GM18499 (cell line): ENCODE results near the gene NPHP4.

ENCODE experiments used
- ATAC-seq: cut with Tn5 transposase; IDR thresholded peaks from one replicate; pipeline ENCODE4 v1.9.1; 2021; ENCODE audit warnings: moderate number of reproducible peaks; ENCODE audit not compliant: insufficient read depth, unreplicated experiment

Gene NPHP4

DNA sequence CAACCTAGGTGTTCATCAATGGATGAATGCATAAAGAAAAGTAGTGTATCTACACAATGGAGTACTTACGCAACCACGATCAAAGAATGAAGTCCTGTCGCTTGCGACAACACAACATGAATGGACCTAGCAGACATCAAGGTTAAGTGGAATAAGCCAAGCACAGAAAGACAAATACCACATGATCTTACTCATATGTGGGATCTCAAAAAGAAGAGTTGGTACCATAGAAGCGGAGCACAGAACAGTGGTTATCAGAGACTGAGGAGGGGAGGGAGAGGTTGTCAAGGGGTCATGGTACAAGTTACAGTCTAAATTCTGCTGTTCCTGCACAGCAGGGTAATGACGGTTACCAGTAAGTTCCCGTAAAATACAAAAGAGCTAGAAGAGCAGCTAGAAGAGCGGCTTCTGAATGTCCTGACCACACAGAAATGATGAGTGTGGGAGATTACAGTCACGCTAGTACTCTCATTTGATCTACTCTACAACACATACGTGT lies 36.7 kb downstream of the NPHP4 start:
- ATAC-seq = no peak

DNA sequence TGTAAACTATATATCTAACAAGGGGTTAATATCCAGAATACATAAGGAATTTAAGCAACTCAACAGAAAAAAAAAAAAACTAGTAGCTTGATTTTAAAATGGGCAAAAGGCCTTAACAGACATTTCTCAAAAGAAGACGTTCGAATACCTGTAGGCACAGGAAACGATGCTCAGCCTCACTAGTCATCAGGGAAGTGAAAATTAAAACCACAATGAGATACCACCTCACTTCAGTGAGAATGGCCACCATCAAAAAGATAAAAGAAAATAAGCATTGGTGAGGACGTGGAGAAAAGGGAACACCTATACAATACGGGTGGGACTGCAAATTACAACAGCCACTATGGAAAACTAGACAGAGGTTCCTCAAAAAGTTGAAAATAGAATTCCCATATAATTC lies 37.3 kb downstream of the NPHP4 start:
- ATAC-seq = no peak

DNA sequence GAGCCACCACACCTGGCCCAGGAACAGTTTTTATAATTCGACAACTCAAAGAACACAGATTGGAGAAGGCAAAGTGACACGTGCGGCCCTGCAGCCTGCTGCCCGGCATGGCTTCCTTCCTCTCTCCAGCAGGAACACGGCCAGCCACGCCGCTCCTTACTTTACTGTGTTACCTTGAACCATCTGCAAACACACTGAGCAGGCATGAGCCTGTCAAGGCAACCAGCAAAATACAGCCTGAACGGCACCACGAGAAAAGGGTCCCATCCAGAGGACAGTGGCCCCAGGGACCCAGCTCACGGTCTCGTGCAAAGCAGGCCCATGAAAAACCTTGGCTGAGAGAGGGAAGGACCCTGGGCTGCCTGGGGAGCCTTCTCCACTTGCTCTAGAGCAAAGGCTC lies 38.8 kb downstream of the NPHP4 start:
- no peak for ATAC-seq

DNA sequence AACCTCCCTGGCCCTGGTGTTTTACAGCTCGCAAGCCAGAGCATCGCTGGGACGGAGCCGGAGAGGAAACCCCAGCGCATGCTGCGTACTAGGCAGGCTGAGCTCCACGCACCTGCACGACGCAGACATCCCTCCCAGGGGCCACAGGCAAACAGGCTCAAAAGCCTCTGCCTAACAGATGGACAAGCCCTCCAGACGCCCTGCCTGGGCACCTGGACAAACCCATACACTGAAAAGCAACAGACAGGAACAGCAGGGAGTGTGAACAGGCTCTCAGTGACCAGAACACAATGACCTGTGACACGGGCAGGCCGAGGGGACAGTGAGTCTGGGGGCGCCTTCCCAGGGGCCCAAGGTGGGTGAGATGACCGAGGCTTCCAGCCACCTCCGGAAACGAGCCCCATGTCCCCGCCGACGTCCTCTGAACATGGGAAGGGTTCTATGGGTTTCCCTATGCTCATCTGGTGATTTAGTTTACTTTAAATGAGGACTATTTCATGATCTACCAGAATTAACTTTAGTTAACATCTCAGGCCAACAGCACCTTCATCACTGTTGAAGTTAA lies 40.3 kb downstream of the NPHP4 start:
- ATAC-seq = no peak

DNA sequence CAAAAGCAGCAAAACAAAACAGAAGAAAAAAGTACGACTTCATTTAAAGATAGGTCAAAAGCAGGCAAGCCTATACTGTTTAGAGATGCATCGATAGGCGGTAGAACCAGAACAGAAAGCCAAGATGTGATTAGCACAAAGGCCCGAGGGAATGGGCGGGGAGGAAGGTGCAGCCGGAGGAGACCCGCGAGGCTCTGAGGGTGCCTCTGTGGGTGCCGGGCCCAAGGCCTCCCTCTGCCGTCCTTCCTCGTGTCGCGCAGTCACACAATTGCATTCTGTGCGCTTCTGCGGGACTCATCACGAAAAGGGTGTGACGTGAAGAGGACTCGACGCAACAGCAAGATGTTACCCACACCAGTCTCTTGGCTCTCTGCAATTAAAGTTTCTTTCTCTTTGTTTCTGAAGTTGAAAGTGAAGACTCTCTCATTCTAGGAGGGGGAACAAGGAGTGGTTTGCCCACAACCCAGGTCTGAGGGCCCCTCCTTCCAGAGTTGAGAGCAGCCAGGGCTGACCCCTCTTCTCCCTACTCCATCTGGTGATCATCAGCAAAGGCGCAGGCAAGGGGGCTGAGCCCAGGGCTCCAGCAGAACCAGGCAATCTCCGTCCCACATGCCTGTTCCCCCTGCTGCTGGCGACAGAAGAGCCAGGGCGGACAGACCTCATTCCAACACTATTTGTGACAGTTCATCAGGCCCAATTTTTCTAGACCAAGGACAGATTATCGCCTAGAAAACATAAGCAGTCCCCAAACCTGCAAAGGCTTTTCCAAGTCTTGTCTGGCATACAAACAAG lies 41.0 kb downstream of the NPHP4 start:
- no peak for ATAC-seq

DNA sequence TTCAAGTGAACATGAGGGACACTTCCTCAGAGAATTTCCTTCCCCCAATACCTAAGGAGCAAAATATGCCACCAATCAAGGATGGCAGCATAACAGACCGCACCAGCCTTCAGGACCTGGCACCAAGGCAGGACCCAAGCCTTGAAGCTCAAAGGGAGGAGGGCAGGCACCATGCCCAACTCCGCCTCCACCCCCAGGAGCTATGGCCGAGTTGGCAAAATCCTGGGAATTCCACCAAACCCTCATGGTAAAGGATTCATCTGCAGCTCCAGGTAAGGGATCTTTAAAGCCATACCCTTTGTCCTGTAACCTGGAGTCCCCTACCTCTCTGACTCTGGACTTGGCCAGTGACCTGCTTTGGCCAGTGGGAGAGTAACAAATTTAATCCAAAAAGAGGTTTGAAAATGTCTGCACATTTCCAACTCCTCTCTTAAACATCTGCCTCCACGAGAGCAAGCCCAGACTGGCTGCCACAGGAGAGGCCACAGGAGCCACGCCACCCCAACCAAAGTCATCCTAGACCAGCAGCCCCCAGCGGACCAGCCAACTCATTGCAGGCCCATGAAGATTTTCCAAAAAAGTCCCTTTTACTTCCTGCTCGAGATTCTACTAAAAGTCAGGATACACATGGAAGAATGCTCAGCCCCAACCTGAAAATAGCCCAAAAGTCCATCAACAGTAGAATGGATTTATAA lies 41.9 kb downstream of the NPHP4 start:
- ATAC-seq = no peak

DNA sequence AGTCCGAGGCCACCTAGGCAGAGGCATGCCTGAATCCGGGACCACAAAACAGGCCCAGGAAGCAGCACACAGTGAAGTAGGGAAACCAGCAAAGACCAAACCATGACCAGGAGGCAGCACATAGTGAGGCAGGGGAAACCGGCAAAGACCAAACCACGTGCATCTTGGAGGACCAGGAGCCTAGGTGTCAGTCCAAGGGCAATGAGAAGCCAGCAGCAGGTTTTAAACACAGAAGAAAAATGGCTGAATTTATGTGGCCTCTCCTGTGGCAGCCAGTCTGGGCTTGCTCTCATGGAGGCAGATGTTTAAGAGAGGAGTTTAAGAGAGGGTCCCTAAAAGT lies 42.5 kb downstream of the NPHP4 start:
- ATAC-seq = no peak

DNA sequence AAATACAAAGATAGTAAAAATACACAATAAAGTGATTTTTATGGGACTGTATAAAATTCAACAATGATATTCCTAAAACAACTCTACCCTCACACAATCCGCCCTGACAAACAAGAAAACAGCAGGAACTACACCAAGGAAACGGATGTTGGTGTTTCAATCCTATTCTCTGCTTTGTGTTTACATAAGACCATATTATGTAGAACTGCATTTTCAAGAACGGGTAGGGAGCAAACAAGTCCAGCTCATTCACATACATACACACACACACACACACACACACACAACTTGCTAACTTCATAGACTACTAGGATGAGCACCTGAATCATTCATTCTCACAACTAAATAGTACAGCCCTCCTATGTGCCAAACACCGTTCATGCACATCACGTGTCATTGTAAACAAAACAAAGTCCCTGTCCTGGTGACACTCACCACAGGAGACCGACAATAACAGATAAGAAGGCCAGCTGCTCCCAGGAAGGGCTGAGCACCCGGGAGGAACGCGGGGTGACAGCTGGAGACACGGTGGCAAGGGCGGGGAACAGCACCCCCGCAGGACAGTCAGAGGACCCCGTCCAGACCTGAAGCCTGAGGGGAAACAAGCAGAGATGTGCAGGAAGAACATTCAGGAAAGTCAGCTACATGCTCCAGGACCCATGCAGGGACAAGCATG lies 43.0 kb downstream of the NPHP4 start:
- no peak for ATAC-seq

DNA sequence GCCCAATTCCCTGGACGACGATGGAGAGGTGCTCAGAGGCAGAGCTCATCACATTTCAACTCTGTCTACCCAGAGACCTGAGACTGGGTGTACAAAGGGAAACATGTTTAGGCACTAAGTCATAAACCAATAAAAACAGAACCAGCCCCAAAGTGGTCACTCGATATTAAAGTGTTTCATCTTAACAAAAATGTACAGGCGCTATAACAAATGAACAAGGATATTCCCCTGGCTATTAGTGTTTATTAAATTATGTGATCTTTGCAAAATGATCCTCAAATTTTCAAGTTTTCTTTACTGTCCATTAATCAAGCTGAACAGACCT lies 43.6 kb downstream of the NPHP4 start:
- no peak for ATAC-seq

DNA sequence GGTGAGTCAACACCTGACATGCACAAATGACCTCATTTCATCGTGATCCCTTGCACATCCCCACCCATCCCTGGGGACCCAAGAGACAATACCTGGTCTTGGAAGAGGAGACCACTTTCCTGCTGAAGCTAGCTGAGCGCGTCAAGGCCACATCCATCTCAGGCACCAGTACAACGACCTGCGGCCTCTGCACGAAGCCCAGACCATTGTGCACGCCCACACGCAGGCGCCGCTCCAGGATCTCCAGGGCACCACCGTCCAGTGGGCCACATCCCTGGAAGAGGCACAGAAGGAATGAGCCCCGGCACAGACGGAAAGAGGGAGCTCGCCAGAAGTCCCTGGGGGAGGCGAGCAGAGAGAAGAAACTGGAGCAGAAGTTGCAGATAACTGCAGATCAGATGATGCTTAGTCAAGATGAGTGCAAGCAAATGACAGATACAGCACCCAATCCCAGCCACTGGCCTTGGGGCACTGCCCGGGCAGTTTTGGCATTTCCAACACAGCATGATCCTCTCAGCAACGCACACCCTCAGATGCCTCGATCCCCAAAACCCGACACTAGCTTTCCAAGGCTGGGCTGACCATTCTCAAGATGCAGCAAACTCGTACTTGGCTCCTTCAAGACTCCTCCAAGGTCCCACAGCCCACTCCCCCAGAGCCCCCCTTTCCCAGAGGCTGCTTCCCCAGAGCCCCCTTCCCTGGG lies 44.1 kb downstream of the NPHP4 start:
- no peak for ATAC-seq

DNA sequence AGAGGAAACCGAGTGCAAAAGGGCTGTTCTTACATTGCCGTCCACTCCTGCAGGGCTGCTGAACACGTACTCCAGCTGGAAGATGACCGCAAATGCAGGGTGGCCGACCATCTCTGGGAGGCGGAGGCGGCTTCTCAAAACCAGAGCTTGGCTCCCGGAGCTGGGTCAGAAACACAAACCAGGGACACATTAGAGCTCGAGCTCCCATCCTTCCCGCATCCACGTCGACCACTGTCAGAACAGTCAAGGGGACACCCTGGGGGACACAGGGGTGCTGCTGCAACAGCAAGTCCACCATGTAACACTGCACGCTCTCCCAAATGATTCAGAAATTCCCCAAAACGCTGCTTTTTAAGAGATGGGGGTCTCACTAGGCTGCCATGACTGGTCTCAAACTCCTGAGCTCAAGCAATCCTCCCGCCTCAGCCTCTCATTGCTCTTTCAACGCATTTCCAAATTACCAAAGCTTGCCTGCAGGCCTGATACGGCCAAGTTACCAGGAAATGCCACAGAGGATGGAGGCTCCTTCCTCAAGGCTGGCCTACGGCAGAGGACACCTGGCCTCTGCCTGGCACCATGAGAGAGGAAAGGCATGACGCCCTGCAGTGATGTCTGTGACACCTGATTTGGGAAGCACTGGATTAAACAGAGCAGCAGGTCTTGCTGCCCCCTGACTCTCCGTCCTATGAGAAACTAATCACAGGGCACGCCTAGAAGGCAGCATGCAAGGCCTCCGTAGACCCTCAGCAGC lies 45.0 kb downstream of the NPHP4 start:
- ATAC-seq = no peak

DNA sequence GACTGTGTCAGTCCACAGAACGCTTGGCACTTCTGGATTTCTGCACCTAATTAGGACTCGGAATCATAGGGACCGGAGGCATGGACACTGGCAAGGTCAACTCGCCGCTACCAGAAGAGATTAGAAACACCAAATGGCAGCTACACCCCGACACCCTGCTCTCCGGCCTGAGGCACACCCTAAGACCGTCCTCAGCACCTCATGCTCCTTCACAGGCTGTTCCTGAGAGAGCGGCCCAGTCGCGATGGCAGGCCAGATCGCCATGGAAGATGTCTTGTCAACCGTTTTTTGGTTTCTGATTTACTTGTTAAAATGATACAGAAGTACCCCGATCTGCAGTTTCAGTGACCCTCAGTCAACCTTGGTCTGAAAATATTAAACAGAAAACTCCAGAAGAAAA lies 46.8 kb downstream of the NPHP4 start:
- ATAC-seq = no peak

DNA sequence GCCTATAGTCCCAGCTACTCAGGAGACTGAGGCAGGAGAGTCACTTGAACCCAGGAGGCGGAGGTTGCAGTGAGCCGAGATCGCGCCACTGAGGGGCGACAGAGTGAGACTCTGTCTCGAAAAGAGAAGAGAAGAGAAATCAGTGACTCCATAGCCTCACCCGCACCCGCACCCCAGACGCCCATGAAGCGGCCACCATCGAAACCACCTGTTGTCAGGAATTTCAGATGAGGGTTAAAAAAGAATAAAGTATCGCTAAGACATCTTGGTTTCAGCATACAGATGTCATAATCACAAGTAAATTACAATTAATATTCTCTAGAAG lies 47.4 kb downstream of the NPHP4 start:
- no peak for ATAC-seq

DNA sequence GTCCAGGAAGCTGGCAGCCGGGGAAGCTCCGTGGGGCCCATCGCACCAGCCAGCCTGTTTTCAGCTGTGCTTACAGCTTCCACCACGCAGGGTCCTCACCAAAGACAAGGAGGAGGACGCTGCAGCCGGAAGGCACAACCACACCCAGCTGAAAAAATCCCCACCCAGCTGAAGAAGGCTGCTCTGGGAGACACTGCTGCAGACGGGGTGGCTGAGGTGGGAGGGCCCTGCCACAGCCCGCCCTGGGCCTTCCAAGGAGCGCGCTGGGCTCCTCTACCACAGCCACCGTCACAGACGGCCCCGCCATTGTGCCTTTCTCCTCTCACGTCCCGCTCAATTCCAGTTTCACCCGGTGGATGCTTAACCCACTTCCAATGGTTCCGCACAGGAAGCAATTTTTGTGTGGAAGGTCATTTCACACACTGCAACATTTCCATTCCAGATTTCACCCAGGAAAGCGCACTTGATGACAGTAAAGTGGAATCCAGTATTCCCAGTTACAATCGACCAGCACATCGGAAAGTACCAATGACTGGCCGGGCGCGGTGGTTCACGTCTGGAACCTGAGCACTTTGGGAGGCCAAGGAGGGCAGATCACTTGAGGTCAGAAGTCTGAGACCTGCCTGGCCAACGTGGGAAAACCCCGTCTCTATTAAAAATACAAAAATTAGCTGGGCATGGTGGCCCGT lies 47.9 kb downstream of the NPHP4 start:
- no peak for ATAC-seq

DNA sequence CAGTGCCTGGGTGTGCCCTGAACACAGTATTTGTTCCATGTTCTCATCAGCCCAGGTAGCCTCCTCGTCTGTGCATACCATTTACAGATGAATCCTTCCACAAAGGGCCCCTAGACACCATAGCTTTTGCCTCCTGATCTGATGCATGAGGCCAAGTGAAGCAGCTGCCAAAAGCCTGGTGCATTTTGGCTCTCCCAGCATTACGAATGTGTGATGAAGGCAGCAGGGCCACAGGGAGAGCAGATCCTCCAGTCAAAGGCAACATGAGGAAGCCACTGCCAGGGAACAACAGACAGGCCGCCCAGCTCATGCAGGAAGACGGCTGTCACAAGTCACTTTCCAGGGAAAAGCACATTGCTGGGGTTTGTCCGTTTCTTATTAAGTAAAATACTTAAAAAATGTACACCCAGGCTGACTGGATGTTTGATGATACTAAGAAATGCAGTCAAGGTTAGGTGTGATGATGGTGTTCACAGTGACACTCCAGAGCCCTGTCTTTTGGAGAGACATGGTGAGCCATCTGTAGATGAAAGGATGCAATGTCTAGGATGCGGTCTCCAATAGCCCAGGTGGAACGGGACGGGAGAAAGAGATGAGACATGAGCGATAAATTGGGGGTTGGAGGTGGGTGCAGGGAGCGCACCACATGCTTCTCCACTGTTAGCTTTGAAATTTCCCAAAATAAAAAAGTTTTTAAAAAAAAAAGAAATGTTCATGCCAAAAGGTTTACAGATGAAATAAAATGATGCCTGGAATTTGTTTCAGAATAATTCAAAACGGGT lies 48.7 kb downstream of the NPHP4 start:
- ATAC-seq = no peak

DNA sequence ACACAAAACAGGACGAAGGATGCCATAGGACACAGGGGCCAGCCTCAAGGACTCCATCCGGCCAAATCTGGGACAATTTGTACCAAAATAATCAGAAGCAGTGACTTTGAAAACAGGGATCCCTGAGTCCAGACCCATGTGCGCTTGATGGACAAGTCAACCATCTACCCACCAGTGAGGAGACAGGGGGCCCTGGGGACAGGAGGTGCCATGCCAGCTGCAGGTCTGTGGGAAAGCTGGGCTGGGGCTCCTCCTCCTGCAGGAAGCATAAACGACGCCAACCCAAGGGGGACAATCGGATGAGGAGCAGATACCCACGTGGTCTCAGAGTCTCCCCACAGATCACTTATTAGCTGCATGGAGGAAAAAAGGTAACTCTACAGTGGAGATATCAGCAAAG lies 50.6 kb downstream of the NPHP4 start:
- ATAC-seq = no peak

DNA sequence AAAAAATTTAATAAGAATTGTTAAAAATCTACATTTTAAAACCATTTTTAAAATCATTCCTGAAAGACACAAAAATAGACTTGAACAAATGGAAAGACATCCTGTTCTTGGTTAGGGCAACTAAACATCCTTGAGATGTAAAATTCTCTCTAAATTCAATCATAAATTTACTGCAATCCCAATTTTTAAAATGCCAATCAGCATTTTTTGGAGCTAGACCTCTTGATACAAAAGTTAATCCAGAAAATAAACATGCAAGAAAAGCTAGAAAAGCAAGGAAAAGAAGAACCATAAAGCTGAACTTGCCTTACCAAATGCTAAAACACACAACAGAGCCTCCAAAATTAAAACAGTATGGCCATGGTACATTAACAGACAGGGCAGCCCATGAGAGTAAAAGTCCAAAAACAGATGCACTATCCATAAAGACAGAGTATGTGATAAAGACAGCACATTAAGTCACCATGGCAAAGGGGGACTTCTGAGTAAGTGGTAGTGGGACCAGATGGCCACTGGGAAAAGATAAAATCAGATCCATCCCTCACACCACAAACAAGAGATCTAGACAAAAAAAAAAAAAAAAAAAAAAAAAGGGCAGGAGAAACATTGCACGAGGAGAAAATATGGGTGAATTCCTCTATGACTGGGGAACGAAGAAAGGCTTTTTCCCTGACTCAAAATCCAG lies 51.4 kb downstream of the NPHP4 start:
- no peak for ATAC-seq
